WTC11 (cell line): Measurements from ENCODE around the gene IGFBP2. TPM values are rescaled to one million over a fixed set of nuclear protein-coding genes. Genes with fewer than 3 reads are reported as not detected.

Experiments
- ATAC-seq: fragments of 200-7000 bp; cut with Tn5 transposase; 2 replicates; pipeline ENCODE4 v1.10.0; 2021; ENCODE audit warnings: mild to moderate bottlenecking, moderate library complexity
- CTCF ChIA-PET: fragments of 300-600 bp; sonication (Branson Sonifier 250); formaldehyde crosslinking; loops from one replicate; lab custom pipeline; 2021; ENCODE audit warnings: antibody characterized with exemption; lab: Charles Lee
- POLR2A ChIA-PET: fragments of 350-600 bp; sonication (Branson Sonifier 250); formaldehyde crosslinking; loops from one replicate; lab custom pipeline; 2021; ENCODE audit warnings: antibody characterized with exemption; lab: Charles Lee
- DNase-seq: peaks from one replicate; pipeline ENCODE4 v3.0.0; 2021; ENCODE audit warnings: low spot score
- H3K27ac Mint-ChIP-seq: 2 replicates; pipeline ENCODE4 v1.8.0; 2021; ENCODE audit warnings: mixed read lengths
- H3K27me3 Mint-ChIP-seq: 2 replicates; pipeline ENCODE4 v1.8.0; 2021; ENCODE audit warnings: low read depth, mild to moderate bottlenecking, moderate library complexity, mixed read lengths
- H3K36me3 Mint-ChIP-seq: 2 replicates; pipeline ENCODE4 v1.8.0; 2021; ENCODE audit warnings: mixed read lengths
- H3K4me1 Mint-ChIP-seq: 2 replicates; pipeline ENCODE4 v1.8.0; 2022; ENCODE audit warnings: mixed read lengths
- H3K4me3 Mint-ChIP-seq: 2 replicates; pipeline ENCODE4 v1.8.0; 2021; ENCODE audit warnings: mild to moderate bottlenecking, moderate library complexity, mixed read lengths
- H3K9me3 Mint-ChIP-seq: 2 replicates; pipeline ENCODE4 v1.8.0; 2021; ENCODE audit warnings: mixed read lengths
- ATF1 ChIP-seq: sonication (generic); formaldehyde crosslinking; IDR thresholded peaks from 2 replicates; pipeline ENCODE4 v1.8.1; 2023; ENCODE audit warnings: mild to moderate bottlenecking, moderate library complexity, missing genetic modification reagents
- GABPB1 ChIP-seq: sonication (generic); formaldehyde crosslinking; IDR thresholded peaks from 2 replicates; pipeline ENCODE4 v1.8.1; 2023; ENCODE audit warnings: mild to moderate bottlenecking, missing genetic modification reagents
- NFYB ChIP-seq: sonication (generic); formaldehyde crosslinking; conservative IDR thresholded peaks from 2 replicates; pipeline ENCODE4 v1.8.0; 2022; ENCODE audit warnings: low read depth, missing genetic modification reagents
- OVOL2 ChIP-seq: fragments of 250-450 bp; sonication (Bioruptor Pico); IDR thresholded peaks from 2 replicates; pipeline ENCODE4 v1.9.0; 2021; ENCODE audit warnings: mild to moderate bottlenecking, borderline replicate concordance
- TEAD1 ChIP-seq: sonication (generic); formaldehyde crosslinking; IDR thresholded peaks from 2 replicates; pipeline ENCODE4 v1.8.0; 2022; ENCODE audit warnings: mild to moderate bottlenecking, missing genetic modification reagents
- ZBTB21 ChIP-seq: sonication (generic); formaldehyde crosslinking; IDR thresholded peaks from 2 replicates; pipeline ENCODE4 v1.8.1; 2023; ENCODE audit warnings: mild to moderate bottlenecking, missing genetic modification reagents, borderline replicate concordance
- ZNF317 ChIP-seq: sonication (generic); formaldehyde crosslinking; IDR thresholded peaks from 2 replicates; pipeline ENCODE4 v1.8.1; 2023; ENCODE audit warnings: low read depth, mild to moderate bottlenecking, moderate library complexity, missing genetic modification reagents, borderline replicate concordance
- ZNF423 ChIP-seq: fragments of 250-450 bp; sonication (Bioruptor Pico); IDR thresholded peaks from 2 replicates; pipeline ENCODE4 v2.1.2; 2022; ENCODE audit warnings: mild to moderate bottlenecking, moderate library complexity
- total RNA-seq: library from RNA; stranded (reverse); gene quantifications from 3 replicates; pipeline ENCODE4 v1.2.3, GENCODE V29; 2021
- TF ChIP-seq, protein P1 (sequence below): fragments of 250-450 bp; sonication (Bioruptor Pico); IDR thresholded peaks from 2 replicates; pipeline ENCODE4 v2.1.2; 2022; ENCODE audit warnings: mild to moderate bottlenecking, moderate library complexity
- TF ChIP-seq, protein P2 (sequence below): fragments of 250-450 bp; sonication (Bioruptor Pico); IDR thresholded peaks from 2 replicates; pipeline ENCODE4 v1.9.0; 2021; ENCODE audit warnings: mild to moderate bottlenecking, borderline replicate concordance
- TF ChIP-seq, protein P3 (sequence below): sonication (generic); formaldehyde crosslinking; IDR thresholded peaks from 2 replicates; pipeline ENCODE4 v1.8.1; 2022; ENCODE audit warnings: low read depth, missing genetic modification reagents, borderline replicate concordance
- TF ChIP-seq, protein P4 (sequence below): sonication (generic); formaldehyde crosslinking; IDR thresholded peaks from 2 replicates; pipeline ENCODE4 v1.8.1; 2023; ENCODE audit warnings: mild to moderate bottlenecking, missing genetic modification reagents
- TF ChIP-seq, protein P5 (sequence below): sonication (generic); formaldehyde crosslinking; conservative IDR thresholded peaks from 2 replicates; pipeline ENCODE4 v1.8.1; 2022; ENCODE audit warnings: mild to moderate bottlenecking, missing genetic modification reagents
- TF ChIP-seq, protein P6 (sequence below): sonication (generic); formaldehyde crosslinking; IDR thresholded peaks from 2 replicates; pipeline ENCODE4 v1.8.1; 2023; ENCODE audit warnings: mild to moderate bottlenecking, moderate library complexity, missing genetic modification reagents

The IGFBP2 gene
- total RNA-seq, 1 experiment from 2014 or later, result 514 TPM

DNA sequence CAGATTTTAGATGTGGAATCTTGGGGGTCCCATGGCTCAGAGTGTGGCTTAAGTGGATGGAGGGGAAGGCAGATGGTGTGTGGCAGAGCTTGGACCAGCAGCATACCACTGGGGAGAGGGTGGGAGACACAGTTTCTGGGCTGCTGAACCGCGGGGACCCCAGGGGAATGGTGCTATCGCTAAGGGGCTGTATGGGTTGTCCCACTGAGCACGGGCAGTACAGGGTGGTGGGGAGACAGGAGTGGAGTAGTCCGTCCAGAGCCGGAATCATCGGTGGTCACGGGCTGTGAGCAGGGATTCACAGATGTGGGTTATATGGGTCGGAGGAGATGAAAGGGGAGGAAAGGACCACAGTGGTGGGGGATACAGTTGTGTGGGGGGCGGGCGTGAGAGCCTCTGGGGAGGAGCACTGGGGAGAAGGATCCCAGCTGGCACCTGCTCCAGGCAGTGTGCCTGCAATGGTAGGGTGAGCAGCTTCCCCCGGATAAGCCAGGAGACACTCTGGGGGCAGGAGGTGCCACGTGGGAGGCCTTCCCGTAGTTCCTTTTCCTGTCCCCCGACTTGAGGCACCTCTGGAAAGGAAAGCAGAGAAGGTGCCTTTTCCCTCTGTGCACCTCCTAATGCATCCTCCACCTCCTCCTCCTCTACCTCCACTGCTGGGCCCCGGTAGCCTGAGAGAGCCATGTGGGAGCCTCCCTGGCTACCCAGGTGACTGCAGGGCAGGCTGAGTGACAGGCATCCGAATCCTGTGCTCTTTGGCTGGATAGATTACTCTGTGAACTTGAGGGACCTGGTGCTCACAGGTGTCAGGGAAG is 37.3 kb downstream of the IGFBP2 start:
- CTCF ChIA-PET, result interaction anchor here (9.4 kb wide), 1 partner anchor 152 kb away, joined by 244 read pairs; no protein-coding TSS in a partner anchor
- DNase-seq, result no peak
- H3K9me3 Mint-ChIP-seq, result no peaks in the 10 kb centered on the region
- H3K27ac Mint-ChIP-seq, result no peak overlapping the region
- TF ChIP-seq, protein P1, sequence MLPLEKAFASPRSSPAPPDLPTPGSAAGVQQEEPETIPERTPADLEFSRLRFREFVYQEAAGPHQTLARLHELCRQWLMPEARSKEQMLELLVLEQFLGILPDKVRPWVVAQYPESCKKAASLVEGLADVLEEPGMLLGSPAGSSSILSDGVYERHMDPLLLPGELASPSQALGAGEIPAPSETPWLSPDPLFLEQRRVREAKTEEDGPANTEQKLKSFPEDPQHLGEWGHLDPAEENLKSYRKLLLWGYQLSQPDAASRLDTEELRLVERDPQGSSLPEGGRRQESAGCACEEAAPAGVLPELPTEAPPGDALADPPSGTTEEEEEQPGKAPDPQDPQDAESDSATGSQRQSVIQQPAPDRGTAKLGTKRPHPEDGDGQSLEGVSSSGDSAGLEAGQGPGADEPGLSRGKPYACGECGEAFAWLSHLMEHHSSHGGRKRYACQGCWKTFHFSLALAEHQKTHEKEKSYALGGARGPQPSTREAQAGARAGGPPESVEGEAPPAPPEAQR (CRISPR knock-in tag), result no peak
- TF ChIP-seq NFYB (CRISPR knock-in tag) (no peak), TEAD1 (CRISPR knock-in tag) (no peak), ATF1 (CRISPR knock-in tag) (no peak), ZBTB21 (no peak), ZNF317 (CRISPR knock-in tag) (no peak), ZNF423 (no peak), OVOL2 (CRISPR knock-in tag) (no peak), GABPB1 (CRISPR knock-in tag) (no peak)
- TF ChIP-seq, protein P2, sequence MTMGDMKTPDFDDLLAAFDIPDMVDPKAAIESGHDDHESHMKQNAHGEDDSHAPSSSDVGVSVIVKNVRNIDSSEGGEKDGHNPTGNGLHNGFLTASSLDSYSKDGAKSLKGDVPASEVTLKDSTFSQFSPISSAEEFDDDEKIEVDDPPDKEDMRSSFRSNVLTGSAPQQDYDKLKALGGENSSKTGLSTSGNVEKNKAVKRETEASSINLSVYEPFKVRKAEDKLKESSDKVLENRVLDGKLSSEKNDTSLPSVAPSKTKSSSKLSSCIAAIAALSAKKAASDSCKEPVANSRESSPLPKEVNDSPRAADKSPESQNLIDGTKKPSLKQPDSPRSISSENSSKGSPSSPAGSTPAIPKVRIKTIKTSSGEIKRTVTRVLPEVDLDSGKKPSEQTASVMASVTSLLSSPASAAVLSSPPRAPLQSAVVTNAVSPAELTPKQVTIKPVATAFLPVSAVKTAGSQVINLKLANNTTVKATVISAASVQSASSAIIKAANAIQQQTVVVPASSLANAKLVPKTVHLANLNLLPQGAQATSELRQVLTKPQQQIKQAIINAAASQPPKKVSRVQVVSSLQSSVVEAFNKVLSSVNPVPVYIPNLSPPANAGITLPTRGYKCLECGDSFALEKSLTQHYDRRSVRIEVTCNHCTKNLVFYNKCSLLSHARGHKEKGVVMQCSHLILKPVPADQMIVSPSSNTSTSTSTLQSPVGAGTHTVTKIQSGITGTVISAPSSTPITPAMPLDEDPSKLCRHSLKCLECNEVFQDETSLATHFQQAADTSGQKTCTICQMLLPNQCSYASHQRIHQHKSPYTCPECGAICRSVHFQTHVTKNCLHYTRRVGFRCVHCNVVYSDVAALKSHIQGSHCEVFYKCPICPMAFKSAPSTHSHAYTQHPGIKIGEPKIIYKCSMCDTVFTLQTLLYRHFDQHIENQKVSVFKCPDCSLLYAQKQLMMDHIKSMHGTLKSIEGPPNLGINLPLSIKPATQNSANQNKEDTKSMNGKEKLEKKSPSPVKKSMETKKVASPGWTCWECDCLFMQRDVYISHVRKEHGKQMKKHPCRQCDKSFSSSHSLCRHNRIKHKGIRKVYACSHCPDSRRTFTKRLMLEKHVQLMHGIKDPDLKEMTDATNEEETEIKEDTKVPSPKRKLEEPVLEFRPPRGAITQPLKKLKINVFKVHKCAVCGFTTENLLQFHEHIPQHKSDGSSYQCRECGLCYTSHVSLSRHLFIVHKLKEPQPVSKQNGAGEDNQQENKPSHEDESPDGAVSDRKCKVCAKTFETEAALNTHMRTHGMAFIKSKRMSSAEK, result no peak
- TF ChIP-seq, protein P3, sequence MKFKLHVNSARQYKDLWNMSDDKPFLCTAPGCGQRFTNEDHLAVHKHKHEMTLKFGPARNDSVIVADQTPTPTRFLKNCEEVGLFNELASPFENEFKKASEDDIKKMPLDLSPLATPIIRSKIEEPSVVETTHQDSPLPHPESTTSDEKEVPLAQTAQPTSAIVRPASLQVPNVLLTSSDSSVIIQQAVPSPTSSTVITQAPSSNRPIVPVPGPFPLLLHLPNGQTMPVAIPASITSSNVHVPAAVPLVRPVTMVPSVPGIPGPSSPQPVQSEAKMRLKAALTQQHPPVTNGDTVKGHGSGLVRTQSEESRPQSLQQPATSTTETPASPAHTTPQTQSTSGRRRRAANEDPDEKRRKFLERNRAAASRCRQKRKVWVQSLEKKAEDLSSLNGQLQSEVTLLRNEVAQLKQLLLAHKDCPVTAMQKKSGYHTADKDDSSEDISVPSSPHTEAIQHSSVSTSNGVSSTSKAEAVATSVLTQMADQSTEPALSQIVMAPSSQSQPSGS (CRISPR knock-in tag), result no peak
- TF ChIP-seq, protein P4, sequence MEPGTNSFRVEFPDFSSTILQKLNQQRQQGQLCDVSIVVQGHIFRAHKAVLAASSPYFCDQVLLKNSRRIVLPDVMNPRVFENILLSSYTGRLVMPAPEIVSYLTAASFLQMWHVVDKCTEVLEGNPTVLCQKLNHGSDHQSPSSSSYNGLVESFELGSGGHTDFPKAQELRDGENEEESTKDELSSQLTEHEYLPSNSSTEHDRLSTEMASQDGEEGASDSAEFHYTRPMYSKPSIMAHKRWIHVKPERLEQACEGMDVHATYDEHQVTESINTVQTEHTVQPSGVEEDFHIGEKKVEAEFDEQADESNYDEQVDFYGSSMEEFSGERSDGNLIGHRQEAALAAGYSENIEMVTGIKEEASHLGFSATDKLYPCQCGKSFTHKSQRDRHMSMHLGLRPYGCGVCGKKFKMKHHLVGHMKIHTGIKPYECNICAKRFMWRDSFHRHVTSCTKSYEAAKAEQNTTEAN (CRISPR knock-in tag), result no peak
- TF ChIP-seq, protein P5, sequence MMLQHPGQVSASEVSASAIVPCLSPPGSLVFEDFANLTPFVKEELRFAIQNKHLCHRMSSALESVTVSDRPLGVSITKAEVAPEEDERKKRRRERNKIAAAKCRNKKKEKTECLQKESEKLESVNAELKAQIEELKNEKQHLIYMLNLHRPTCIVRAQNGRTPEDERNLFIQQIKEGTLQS (CRISPR knock-in tag), result no peak
- TF ChIP-seq, protein P6, sequence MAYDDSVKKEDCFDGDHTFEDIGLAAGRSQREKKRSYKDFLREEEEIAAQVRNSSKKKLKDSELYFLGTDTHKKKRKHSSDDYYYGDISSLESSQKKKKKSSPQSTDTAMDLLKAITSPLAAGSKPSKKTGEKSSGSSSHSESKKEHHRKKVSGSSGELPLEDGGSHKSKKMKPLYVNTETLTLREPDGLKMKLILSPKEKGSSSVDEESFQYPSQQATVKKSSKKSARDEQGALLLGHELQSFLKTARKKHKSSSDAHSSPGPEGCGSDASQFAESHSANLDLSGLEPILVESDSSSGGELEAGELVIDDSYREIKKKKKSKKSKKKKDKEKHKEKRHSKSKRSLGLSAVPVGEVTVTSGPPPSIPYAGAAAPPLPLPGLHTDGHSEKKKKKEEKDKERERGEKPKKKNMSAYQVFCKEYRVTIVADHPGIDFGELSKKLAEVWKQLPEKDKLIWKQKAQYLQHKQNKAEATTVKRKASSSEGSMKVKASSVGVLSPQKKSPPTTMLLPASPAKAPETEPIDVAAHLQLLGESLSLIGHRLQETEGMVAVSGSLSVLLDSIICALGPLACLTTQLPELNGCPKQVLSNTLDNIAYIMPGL, result no peak
- no peaks in the 10 kb centered on the region for H3K36me3 Mint-ChIP-seq
- POLR2A ChIA-PET, result no interaction called here
- peaks cover 15% of the 10 kb centered on the region for H3K4me1 Mint-ChIP-seq
- ATAC-seq, result no peak
- no peak overlapping the region for H3K4me3 Mint-ChIP-seq
- H3K27me3 Mint-ChIP-seq, result no peaks in the 10 kb centered on the region
